ENCODE data around the gene SIPA1L3. TPM values are rescaled to one million over a fixed set of nuclear protein-coding genes. Genes with fewer than 3 reads are reported as not detected.

SIPA1L3 gene
- polyA plus RNA-seq, 1 of the 3 experiments (the other 2 are of a cell fraction), result 11.6 TPM

DNA sequence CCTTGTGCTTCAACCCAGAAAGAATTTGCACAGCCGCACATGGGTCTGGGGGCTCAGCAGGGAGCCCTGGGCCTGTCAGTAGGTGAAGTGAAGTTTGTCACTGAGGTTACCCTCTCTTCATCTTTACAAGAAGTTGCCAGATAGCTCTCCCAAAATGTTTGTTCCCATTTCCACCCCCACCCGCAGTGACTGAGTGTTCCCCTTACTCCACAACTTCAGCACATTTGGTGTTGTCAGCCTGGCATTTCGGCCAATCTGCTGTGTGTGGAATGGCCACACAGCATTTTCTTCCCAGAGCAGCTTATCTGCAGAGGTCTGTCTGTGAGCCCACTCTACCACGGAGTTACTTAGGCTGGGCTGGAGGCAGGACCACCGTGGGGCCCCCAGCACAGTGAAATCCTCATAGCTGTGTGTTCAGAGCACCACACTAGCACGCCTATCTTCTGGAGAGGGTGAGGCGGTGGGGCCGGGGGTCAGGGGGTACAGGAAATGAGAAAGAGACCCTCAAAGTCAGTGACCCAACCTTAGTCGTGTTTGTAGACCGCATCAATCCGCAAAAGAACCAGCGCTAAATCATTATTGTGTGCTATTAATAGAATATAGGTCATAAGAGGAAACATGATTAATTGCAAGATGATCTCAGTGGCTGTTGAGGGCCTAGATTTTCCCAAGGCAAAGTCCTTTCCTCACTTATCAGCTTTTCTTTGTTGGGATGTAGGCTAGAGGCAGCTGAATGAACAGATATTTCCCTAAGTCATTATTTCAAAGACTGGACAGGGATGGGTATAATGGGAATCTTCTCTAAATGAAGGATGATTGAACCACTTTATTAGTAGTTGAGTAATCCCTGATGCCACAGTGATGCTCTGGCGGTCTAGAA is 116.0 kb downstream of the SIPA1L3 start:
- no peak for TF ChIP-seq FOXJ3 (CRISPR knock-in tag; IDR thresholded peaks at IDR 0.05)
- no peak for TF ChIP-seq EP300 (IDR thresholded peaks at IDR 0.05; ENCODE audit: borderline replicate concordance in 1 of 2, low read depth in 1 of 2, low read length in 1 of 2)
- TF ChIP-seq, protein P1, sequence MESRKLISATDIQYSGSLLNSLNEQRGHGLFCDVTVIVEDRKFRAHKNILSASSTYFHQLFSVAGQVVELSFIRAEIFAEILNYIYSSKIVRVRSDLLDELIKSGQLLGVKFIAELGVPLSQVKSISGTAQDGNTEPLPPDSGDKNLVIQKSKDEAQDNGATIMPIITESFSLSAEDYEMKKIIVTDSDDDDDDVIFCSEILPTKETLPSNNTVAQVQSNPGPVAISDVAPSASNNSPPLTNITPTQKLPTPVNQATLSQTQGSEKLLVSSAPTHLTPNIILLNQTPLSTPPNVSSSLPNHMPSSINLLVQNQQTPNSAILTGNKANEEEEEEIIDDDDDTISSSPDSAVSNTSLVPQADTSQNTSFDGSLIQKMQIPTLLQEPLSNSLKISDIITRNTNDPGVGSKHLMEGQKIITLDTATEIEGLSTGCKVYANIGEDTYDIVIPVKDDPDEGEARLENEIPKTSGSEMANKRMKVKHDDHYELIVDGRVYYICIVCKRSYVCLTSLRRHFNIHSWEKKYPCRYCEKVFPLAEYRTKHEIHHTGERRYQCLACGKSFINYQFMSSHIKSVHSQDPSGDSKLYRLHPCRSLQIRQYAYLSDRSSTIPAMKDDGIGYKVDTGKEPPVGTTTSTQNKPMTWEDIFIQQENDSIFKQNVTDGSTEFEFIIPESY (IDR thresholded peaks at IDR 0.05; ENCODE audit: borderline replicate concordance, low read depth), result no peak
- TF ChIP-seq, protein P2, sequence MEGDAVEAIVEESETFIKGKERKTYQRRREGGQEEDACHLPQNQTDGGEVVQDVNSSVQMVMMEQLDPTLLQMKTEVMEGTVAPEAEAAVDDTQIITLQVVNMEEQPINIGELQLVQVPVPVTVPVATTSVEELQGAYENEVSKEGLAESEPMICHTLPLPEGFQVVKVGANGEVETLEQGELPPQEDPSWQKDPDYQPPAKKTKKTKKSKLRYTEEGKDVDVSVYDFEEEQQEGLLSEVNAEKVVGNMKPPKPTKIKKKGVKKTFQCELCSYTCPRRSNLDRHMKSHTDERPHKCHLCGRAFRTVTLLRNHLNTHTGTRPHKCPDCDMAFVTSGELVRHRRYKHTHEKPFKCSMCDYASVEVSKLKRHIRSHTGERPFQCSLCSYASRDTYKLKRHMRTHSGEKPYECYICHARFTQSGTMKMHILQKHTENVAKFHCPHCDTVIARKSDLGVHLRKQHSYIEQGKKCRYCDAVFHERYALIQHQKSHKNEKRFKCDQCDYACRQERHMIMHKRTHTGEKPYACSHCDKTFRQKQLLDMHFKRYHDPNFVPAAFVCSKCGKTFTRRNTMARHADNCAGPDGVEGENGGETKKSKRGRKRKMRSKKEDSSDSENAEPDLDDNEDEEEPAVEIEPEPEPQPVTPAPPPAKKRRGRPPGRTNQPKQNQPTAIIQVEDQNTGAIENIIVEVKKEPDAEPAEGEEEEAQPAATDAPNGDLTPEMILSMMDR (IDR thresholded peaks at IDR 0.05), result no peak
- peak; percentile 77; the same call in 1 of the 2 replicates for TF ChIP-seq MEF2A (IDR thresholded peaks at IDR 0.05; ENCODE audit: borderline replicate concordance, low read depth)
- TF ChIP-seq YY1 (IDR thresholded peaks at IDR 0.05; ENCODE audit: low read depth), result no peak
- TF ChIP-seq TEAD4 (IDR thresholded peaks at IDR 0.05; ENCODE audit: borderline replicate concordance, insufficient read depth), result no peak
- H4K20me1 ChIP-seq (ENCODE audit: insufficient read depth), result no peaks in the 10 kb centered on the region
- DNase-seq, result no peak
- ChIA-PET CTCF (interaction anchor here (1.4 to 1.5 kb wide), 2 partner anchors 10 to 121 kb away, joined by 3 to 4 read pairs; no protein-coding TSS in a partner anchor), POLR2A (no interaction called here)
- H3K27ac ChIP-seq (ENCODE audit: low read depth in 2 of 2, low read length in 1 of 2), result peak overlapping the region in 1 of 2 experiments; percentile 84; a peak in 2 of 4 replicates
- H3K79me2 ChIP-seq (ENCODE audit: insufficient read depth), result peaks cover 57% of the 10 kb centered on the region; the same call in 1 of the 2 replicates
- peaks cover 15 to 17% of the 10 kb centered on the region in 2 experiments; a peak in 3 of 4 replicates for H3K4me1 ChIP-seq (ENCODE audit: control insufficient read depth in 1 of 2, insufficient read depth in 2 of 2, low read depth in 1 of 2, low read length in 1 of 2)
- no peaks in the 10 kb centered on the region for H3K9me2 ChIP-seq
- no peaks in the 10 kb centered on the region for H3K27me3 ChIP-seq (ENCODE audit: insufficient read depth)
- H3K9ac ChIP-seq, result peak overlapping the region; percentile 52; the same call in 1 of the 2 replicates
- no peak overlapping the region for H3K4me3 ChIP-seq (ENCODE audit: low read depth in 2 of 2, low read length in 1 of 2)
- H3F3A ChIP-seq (replicated peaks; ENCODE audit: insufficient read depth), result no peaks in the 10 kb centered on the region
- peak overlapping the region; percentile 57 for H3K4me2 ChIP-seq
- H3K36me3 ChIP-seq (replicated peaks in 1 of 2; ENCODE audit: control insufficient read depth in 1 of 2, insufficient read depth in 2 of 2, low read length in 1 of 2), result no peaks in the 10 kb centered on the region
- no peak overlapping the region for H2AFZ ChIP-seq (ENCODE audit: low read depth)
- 90% methylated on average over 12 of the region's 13 CpGs for WGBS (ENCODE audit: low lambda C conversion rate)
- no peaks in the 10 kb centered on the region for H3K9me3 ChIP-seq

DNA sequence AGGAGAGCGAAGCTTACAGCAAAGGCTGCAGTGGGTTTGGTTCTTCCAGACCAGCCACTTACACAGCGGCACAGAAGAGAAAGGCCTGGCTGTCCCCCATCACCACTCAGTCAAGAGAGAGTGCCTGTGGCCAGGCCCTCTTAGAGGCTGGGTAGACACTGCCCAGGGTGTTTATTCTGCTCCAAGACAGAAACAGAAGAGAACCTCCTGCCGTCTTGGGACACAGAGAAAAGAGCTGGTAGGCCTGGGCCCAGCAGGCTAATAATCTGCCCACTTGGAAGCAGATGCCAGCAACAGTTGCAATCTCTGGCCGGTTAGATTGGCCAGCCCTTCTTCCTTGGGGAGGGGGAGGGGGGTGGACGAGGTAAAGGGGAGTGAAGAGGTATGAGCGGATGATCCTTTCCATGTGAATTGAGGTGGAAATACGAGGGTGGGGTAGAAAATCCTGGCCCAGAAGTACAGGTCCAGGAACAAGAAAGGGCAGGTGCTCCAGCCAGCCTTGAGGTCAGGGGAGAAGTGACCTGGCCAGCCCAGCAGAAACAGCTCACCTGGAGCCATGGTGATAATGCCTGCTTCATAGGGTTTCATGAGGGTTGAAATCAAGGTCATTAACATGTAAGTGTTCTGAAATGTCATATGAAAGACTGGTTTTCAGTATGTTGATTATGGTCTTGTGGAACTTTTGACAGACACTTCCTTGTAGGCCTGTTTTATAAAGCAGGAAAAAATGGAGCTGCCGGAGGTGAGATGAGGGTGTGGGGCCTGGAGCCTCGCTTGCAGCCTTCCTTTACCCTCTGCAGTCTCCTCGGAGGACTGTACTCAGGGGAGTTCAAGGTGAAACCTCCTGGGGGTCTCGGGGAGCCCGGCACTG is 116.9 kb downstream of the SIPA1L3 start:
- Histone ChIP-seq H3K27ac (ENCODE audit: low read depth in 2 of 2, low read length in 1 of 2) (peak overlapping the region in 1 of 2 experiments; percentile 84; a peak in 2 of 4 replicates), H3K4me1 (ENCODE audit: control insufficient read depth in 1 of 2, insufficient read depth in 2 of 2, low read depth in 1 of 2, low read length in 1 of 2) (peaks cover 15 to 17% of the 10 kb centered on the region in 2 experiments; a peak in 3 of 4 replicates), H2AFZ (ENCODE audit: low read depth) (no peak overlapping the region), H3K79me2 (ENCODE audit: insufficient read depth) (peaks cover 56% of the 10 kb centered on the region; the same call in 1 of the 2 replicates), H3K9me3 (no peaks in the 10 kb centered on the region), H3K36me3 (replicated peaks in 1 of 2; ENCODE audit: control insufficient read depth in 1 of 2, insufficient read depth in 2 of 2, low read length in 1 of 2) (no peaks in the 10 kb centered on the region), H4K20me1 (ENCODE audit: insufficient read depth) (no peaks in the 10 kb centered on the region), H3K4me2 (peak overlapping the region; percentile 16; the same call in 1 of the 2 replicates), H3K4me3 (ENCODE audit: low read depth in 2 of 2, low read length in 1 of 2) (no peak overlapping the region), H3K9ac (peak overlapping the region; percentile 52; the same call in 1 of the 2 replicates), H3F3A (replicated peaks; ENCODE audit: insufficient read depth) (no peaks in the 10 kb centered on the region), H3K9me2 (no peaks in the 10 kb centered on the region), H3K27me3 (ENCODE audit: insufficient read depth) (no peaks in the 10 kb centered on the region)
- ChIA-PET POLR2A (interaction anchor here (1.4 kb wide), 1 partner anchor 20 kb away, joined by 5 read pairs; no protein-coding TSS in a partner anchor), CTCF (interaction anchor here (1.4 to 1.5 kb wide), 2 partner anchors 11 to 122 kb away, joined by 3 to 4 read pairs; no protein-coding TSS in a partner anchor)
- no peak for DNase-seq
- 86% methylated on average over 9 of the region's 12 CpGs for WGBS (ENCODE audit: low lambda C conversion rate)
- no peak for TF ChIP-seq NFIC (IDR thresholded peaks at IDR 0.05; ENCODE audit: borderline replicate concordance)
- TF ChIP-seq, protein P3, sequence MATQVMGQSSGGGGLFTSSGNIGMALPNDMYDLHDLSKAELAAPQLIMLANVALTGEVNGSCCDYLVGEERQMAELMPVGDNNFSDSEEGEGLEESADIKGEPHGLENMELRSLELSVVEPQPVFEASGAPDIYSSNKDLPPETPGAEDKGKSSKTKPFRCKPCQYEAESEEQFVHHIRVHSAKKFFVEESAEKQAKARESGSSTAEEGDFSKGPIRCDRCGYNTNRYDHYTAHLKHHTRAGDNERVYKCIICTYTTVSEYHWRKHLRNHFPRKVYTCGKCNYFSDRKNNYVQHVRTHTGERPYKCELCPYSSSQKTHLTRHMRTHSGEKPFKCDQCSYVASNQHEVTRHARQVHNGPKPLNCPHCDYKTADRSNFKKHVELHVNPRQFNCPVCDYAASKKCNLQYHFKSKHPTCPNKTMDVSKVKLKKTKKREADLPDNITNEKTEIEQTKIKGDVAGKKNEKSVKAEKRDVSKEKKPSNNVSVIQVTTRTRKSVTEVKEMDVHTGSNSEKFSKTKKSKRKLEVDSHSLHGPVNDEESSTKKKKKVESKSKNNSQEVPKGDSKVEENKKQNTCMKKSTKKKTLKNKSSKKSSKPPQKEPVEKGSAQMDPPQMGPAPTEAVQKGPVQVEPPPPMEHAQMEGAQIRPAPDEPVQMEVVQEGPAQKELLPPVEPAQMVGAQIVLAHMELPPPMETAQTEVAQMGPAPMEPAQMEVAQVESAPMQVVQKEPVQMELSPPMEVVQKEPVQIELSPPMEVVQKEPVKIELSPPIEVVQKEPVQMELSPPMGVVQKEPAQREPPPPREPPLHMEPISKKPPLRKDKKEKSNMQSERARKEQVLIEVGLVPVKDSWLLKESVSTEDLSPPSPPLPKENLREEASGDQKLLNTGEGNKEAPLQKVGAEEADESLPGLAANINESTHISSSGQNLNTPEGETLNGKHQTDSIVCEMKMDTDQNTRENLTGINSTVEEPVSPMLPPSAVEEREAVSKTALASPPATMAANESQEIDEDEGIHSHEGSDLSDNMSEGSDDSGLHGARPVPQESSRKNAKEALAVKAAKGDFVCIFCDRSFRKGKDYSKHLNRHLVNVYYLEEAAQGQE (IDR thresholded peaks at IDR 0.05; ENCODE audit: low read depth, low read length), result no peak
- TF ChIP-seq JUND (IDR thresholded peaks at IDR 0.05), result no peak
- no peak for TF ChIP-seq EP300 (IDR thresholded peaks at IDR 0.05; ENCODE audit: borderline replicate concordance in 1 of 2, low read depth in 1 of 2, low read length in 1 of 2)
- no peak for TF ChIP-seq MEF2A (IDR thresholded peaks at IDR 0.05; ENCODE audit: borderline replicate concordance, low read depth)
- TF ChIP-seq ELF1 (IDR thresholded peaks at IDR 0.05), result no peak
- no peak for TF ChIP-seq RAD21 (IDR thresholded peaks at IDR 0.05; ENCODE audit: low read length)
- TF ChIP-seq TAF1 (IDR thresholded peaks at IDR 0.05; ENCODE audit: borderline replicate concordance, low read depth, low read length), result no peak
- TF ChIP-seq YY1 (IDR thresholded peaks at IDR 0.05; ENCODE audit: low read depth), result no peak
- no peak for TF ChIP-seq SMC3 (IDR thresholded peaks at IDR 0.05; ENCODE audit: low read depth, low read length)

Measured in SK-N-SH (cell line).